ENCODE measurements around the gene PIGU.

GRCh38 chr20:34571753-34572152, 105.1 kb downstream of the PIGU start:
- TF ChIP-seq CTCF (IDR thresholded peaks at IDR 0.05) (no peak), EZH2 (IDR thresholded peaks at IDR 0.05; ENCODE audit: borderline replicate concordance, insufficient read depth, low read depth, low read length, poor library complexity, severe bottlenecking) (no peak)
